H1 (cell line): Measurements from ENCODE around the gene NRP2.

Source experiments
- ATF3 ChIP-seq: IDR thresholded peaks from 2 replicates; pipeline ENCODE4 v1.6.1; 2011; ENCODE audit warnings: low read depth, mild to moderate bottlenecking, low read length; ENCODE audit not compliant: insufficient read depth
- CTCF ChIP-seq, 3 experiments: IDR thresholded peaks; 1 replicate in 2 of 3; 2 replicates in 1 of 3; pipeline versions ENCODE4 v1.5.1 to v1.6.1; 2011; ENCODE audit warnings: low read length in 3 of 3, mild to moderate bottlenecking in 3 of 3, inconsistent platforms in 2 of 3, low read depth in 1 of 3, moderate library complexity in 1 of 3; ENCODE audit not compliant: insufficient read depth in 1 of 3; ENCODE audit errors: control extremely low read depth in 1 of 3
- EGR1 ChIP-seq: IDR thresholded peaks from 2 replicates; pipeline ENCODE4 v1.6.1; 2011; ENCODE audit warnings: low read depth, low read length, borderline replicate concordance
- EZH2 ChIP-seq: fragments of 200-600 bp; sonication (generic); IDR thresholded peaks from 2 replicates; pipeline ENCODE4 v1.7.1; 2012; ENCODE audit warnings: low read depth, mild to moderate bottlenecking, moderate library complexity, low read length, inconsistent platforms; ENCODE audit not compliant: severe bottlenecking
- JUN ChIP-seq: IDR thresholded peaks from 2 replicates; pipeline ENCODE4 v1.6.1; 2011; ENCODE audit warnings: low read depth, mild to moderate bottlenecking, improper control_type of control experiment, low read length
- KDM1A ChIP-seq: fragments of 200-600, 300-600 bp; sonication (generic); IDR thresholded peaks from 2 replicates; pipeline ENCODE4 v1.7.1; 2016; ENCODE audit warnings: mild to moderate bottlenecking, low read length, borderline replicate concordance
- NRF1 ChIP-seq: IDR thresholded peaks from 2 replicates; pipeline ENCODE4 v1.6.1; 2011; ENCODE audit warnings: mild to moderate bottlenecking, low read depth, low read length, improper control_type of control experiment
- POLR2A ChIP-seq, 2 experiments: IDR thresholded peaks; 1 replicate in 1 of 2; 2 replicates in 1 of 2; pipeline ENCODE4 v1.6.1; 2011; ENCODE audit warnings: low read depth in 2 of 2, low read length in 2 of 2, mild to moderate bottlenecking in 2 of 2; ENCODE audit errors: control extremely low read depth in 1 of 2
- POLR2AphosphoS5 ChIP-seq: IDR thresholded peaks from 2 replicates; pipeline ENCODE4 v1.6.1; 2011; ENCODE audit warnings: low read depth, low read length
- POU5F1 ChIP-seq: IDR thresholded peaks from 2 replicates; pipeline ENCODE4 v1.6.1; 2011; ENCODE audit warnings: low read depth, mild to moderate bottlenecking, low read length, moderate library complexity
- RBBP5 ChIP-seq: IDR thresholded peaks from 2 replicates; pipeline ENCODE4 v1.7.1; 2012; ENCODE audit warnings: low read depth, mild to moderate bottlenecking, inconsistent platforms, low read length, moderate library complexity, borderline replicate concordance
- ZNF274 ChIP-seq: IDR thresholded peaks from 2 replicates; pipeline ENCODE4 v1.7.0; 2012; ENCODE audit warnings: low read length, borderline replicate concordance; ENCODE audit errors: extremely low read depth

GRCh38 chr2:205783872-205784499 is 101.7 kb downstream of the NRP2 start:
- TF ChIP-seq POU5F1 (no peak), KDM1A (no peak), POLR2A (IDR thresholded peaks at IDR 0.05; ENCODE audit: control extremely low read depth in 1 of 2, low read depth in 2 of 2, low read length in 2 of 2) (no peak), RBBP5 (no peak), POLR2AphosphoS5 (no peak), CTCF (IDR thresholded peaks at IDR 0.05; ENCODE audit: control extremely low read depth in 1 of 3, insufficient read depth in 1 of 3, low read depth in 1 of 3, low read length in 3 of 3) (no peak), EZH2 (no peak), ZNF274 (no peak), JUN (no peak), ATF3 (no peak), EGR1 (no peak), NRF1 (no peak)
